ENCODE results near the gene PTGS2.

DNA sequence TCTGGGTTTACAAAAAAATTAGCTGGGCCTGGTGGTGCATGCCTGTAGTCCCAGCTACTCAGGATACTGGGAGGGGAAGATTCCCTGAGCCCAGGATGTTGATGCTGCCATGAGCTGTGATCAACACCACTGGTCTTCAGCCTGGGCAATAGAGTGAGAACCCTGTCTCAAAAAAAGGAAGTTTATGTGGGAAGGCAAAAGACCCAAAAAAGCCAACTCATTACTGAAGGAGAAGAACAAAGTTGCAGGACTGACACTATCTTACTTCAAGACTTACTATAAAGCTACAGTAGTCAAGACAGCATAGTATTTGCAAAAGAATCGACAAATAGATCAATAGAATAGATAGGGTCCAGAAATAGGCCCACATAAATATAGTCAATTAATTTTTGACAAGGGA lies 9.2 kb upstream of the PTGS2 start:
- TF ChIP-seq POLR2A (IDR thresholded peaks at IDR 0.05), result no peak
- TF ChIP-seq, protein P1, sequence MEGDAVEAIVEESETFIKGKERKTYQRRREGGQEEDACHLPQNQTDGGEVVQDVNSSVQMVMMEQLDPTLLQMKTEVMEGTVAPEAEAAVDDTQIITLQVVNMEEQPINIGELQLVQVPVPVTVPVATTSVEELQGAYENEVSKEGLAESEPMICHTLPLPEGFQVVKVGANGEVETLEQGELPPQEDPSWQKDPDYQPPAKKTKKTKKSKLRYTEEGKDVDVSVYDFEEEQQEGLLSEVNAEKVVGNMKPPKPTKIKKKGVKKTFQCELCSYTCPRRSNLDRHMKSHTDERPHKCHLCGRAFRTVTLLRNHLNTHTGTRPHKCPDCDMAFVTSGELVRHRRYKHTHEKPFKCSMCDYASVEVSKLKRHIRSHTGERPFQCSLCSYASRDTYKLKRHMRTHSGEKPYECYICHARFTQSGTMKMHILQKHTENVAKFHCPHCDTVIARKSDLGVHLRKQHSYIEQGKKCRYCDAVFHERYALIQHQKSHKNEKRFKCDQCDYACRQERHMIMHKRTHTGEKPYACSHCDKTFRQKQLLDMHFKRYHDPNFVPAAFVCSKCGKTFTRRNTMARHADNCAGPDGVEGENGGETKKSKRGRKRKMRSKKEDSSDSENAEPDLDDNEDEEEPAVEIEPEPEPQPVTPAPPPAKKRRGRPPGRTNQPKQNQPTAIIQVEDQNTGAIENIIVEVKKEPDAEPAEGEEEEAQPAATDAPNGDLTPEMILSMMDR (IDR thresholded peaks at IDR 0.05), result no peak
- no peak for TF ChIP-seq POLR2AphosphoS5 (IDR thresholded peaks at IDR 0.05)

Data from transverse colon (tissue), 4 donors.